Measurements from ENCODE around the gene ARHGAP24. TPM values are rescaled to one million over a fixed set of nuclear protein-coding genes. Genes with fewer than 3 reads are reported as not detected.

ARHGAP24 gene
- total RNA-seq, 4 donors from 2014 or later: 17.8 to 65.2 (median 27.2) TPM

- Histone ChIP-seq H3K27me3 (no peaks in the 10 kb centered on the region), H3K27ac (no peak overlapping the region), H3K4me3 (no peak overlapping the region), H3K4me1 (peaks cover 10% of the 10 kb centered on the region), H3K36me3 (no peaks in the 10 kb centered on the region), H3K9me3 (no peaks in the 10 kb centered on the region)
- WGBS: 81% methylated on average over 1 of the region's 1 CpG
- no peak for TF ChIP-seq CTCF (IDR thresholded peaks at IDR 0.05)
- no peak for TF ChIP-seq POLR2AphosphoS5 (IDR thresholded peaks at IDR 0.05)
- no peak for TF ChIP-seq EP300 (IDR thresholded peaks at IDR 0.05)
- TF ChIP-seq POLR2A (IDR thresholded peaks at IDR 0.05): no peak
- DNase-seq (ENCODE audit: low spot score in 2 of 2): no peak
These were observed 207.4 kb downstream of the ARHGAP24 start for GRCh38 chr4:85682391-85682790.

- no peak for DNase-seq (ENCODE audit: low spot score in 2 of 2)
- no peak for TF ChIP-seq EP300 (IDR thresholded peaks at IDR 0.05)
- no peak for TF ChIP-seq POLR2AphosphoS5 (IDR thresholded peaks at IDR 0.05)
- 93% methylated on average over 1 of the region's 1 CpG for WGBS
These were observed 209.7 kb downstream of the ARHGAP24 start for GRCh38 chr4:85684676-85685075.

GRCh38 chr4:85686398-85686797 lies 211.4 kb downstream of the ARHGAP24 start:
- peaks cover 4% of the 10 kb centered on the region for H3K4me1 ChIP-seq

More at GRCh38 chr4:85684676-85685075, 209.7 kb downstream of the ARHGAP24 start:
- Histone ChIP-seq H3K4me3 (no peak overlapping the region), H3K27me3 (no peaks in the 10 kb centered on the region), H3K4me1 (peaks cover 7% of the 10 kb centered on the region), H3K27ac (no peak overlapping the region), H3K9me3 (no peaks in the 10 kb centered on the region), H3K36me3 (no peaks in the 10 kb centered on the region)

GRCh38 chr4:85688055-85688740 lies 213.2 kb downstream of the ARHGAP24 start:
- no peak for TF ChIP-seq POLR2AphosphoS5 (IDR thresholded peaks at IDR 0.05)
- TF ChIP-seq CTCF (IDR thresholded peaks at IDR 0.05): no peak
- no peak for TF ChIP-seq EP300 (IDR thresholded peaks at IDR 0.05)
- no peak for TF ChIP-seq POLR2A (IDR thresholded peaks at IDR 0.05)
- Histone ChIP-seq H3K27ac (no peak overlapping the region), H3K4me1 (no peaks in the 10 kb centered on the region), H3K27me3 (no peaks in the 10 kb centered on the region), H3K36me3 (no peaks in the 10 kb centered on the region), H3K4me3 (no peak overlapping the region), H3K9me3 (no peaks in the 10 kb centered on the region)
- DNase-seq (ENCODE audit: low spot score in 2 of 2): no peak
- 91% methylated on average over 6 of the region's 6 CpGs for WGBS

More at GRCh38 chr4:85686398-85686797, 211.4 kb downstream of the ARHGAP24 start:
- WGBS: 88% methylated on average over 4 of the region's 4 CpGs
- Histone ChIP-seq H3K36me3 (no peaks in the 10 kb centered on the region), H3K9me3 (no peaks in the 10 kb centered on the region), H3K4me3 (no peak overlapping the region), H3K27ac (no peak overlapping the region), H3K27me3 (no peaks in the 10 kb centered on the region)
- no peak for DNase-seq (ENCODE audit: low spot score in 2 of 2)
- TF ChIP-seq POLR2AphosphoS5 (IDR thresholded peaks at IDR 0.05): no peak
- TF ChIP-seq CTCF (IDR thresholded peaks at IDR 0.05): no peak
- no peak for TF ChIP-seq EP300 (IDR thresholded peaks at IDR 0.05)
- TF ChIP-seq POLR2A (IDR thresholded peaks at IDR 0.05): no peak

GRCh38 chr4:85696661-85697060 lies 221.7 kb downstream of the ARHGAP24 start:
- WGBS: 95% methylated on average over 2 of the region's 2 CpGs
- Histone ChIP-seq H3K36me3 (no peaks in the 10 kb centered on the region), H3K27me3 (no peaks in the 10 kb centered on the region), H3K9me3 (no peaks in the 10 kb centered on the region), H3K4me3 (no peak overlapping the region), H3K4me1 (no peaks in the 10 kb centered on the region), H3K27ac (no peak overlapping the region)
- TF ChIP-seq POLR2A (IDR thresholded peaks at IDR 0.05) (no peak), CTCF (IDR thresholded peaks at IDR 0.05) (no peak), EP300 (IDR thresholded peaks at IDR 0.05) (no peak), POLR2AphosphoS5 (IDR thresholded peaks at IDR 0.05) (no peak)
- no peak for DNase-seq (ENCODE audit: low spot score in 2 of 2)
